Stimulated activated CD4-positive, alpha-beta T cell treated with anti-CD3 and anti-CD28 coated beads, TNF-alpha, amount 100 ng/mL, for 24 hours (primary cell): ENCODE results near the gene FAN1.

ENCODE experiments used
- DNase-seq, 3 experiments: peaks; one replicate each; pipeline ENCODE4 v3.0.0-alpha.2; 2020; ENCODE audit warnings: low read depth in 3 of 3

FAN1 gene

GRCh38 chr15:30956216-30957124, 52.8 kb downstream of the FAN1 start:
- DNase-seq = no peak

- no peak for DNase-seq
These were observed 54.5 kb downstream of the FAN1 start for GRCh38 chr15:30958219-30958618.

DNA sequence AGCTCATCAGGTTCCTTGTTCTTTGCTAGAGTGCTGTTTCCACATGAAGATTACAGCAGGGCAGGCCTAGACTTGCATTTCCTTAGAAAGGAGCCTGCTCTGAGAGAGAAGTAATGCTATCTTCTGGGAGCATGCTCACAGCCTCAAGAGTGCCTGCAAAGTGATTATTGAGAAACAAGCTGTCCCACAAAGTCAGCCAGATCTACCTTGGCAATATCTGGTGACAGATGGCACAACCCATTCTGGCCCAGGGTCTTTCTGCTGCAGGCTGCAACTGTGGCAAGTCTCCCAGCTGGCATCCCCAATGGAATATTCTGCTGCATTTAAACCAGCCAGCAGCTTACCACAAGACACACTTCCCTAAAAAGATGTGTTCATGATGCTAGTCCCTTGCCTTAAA, 58.4 kb downstream of the FAN1 start:
- no peak for DNase-seq

GRCh38 chr15:30962659-30963058, 58.9 kb downstream of the FAN1 start:
- DNase-seq = no peak

GRCh38 chr15:30963681-30964080, 60.0 kb downstream of the FAN1 start:
- DNase-seq = no peak

- no peak for DNase-seq
These were observed 66.0 kb downstream of the FAN1 start for GRCh38 chr15:30969724-30970123.

GRCh38 chr15:30973379-30973778, 69.7 kb downstream of the FAN1 start:
- DNase-seq = no peak

DNA sequence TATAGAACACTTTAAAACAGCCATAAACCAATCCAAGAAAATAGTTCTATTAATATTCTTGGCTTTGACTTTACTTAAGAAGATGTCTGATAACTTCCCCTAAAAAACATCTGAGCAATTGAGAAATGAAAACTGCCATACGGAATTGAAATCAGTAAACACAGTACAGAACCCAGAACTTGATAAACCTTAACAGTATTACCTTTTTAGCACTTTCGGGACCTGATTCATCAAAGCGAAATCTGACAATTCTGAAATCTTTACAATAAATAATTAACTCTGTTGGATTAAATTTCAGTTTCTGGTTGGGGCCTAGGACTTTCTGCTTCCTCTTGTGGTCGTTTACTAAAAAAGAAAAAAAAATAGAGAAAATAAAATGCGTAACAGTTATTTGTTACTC, 70.4 kb downstream of the FAN1 start:
- no peak for DNase-seq

- no peak for DNase-seq
These were observed 74.6 kb downstream of the FAN1 start for GRCh38 chr15:30978328-30978727.

GRCh38 chr15:30979457-30979856, 75.7 kb downstream of the FAN1 start:
- DNase-seq = no peak

DNA sequence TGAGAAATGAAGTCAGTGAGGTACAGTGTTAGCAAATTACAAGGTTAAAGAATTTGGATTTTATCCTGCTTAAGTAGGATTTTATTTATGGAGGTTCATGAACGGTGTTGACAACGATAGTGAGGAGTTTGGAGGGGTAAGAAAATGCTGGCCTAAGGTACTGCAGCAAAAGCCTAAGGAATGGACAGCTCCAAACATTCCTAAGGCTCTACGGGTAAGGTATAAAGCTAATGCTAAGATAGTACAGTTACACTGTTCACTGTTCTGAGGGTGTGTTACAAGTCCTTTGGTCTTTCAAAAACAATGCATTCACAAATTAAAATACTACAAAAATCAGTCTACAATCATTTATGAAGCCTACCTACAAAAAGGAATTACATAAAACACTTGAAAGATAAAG, 80.4 kb downstream of the FAN1 start:
- DNase-seq = no peak

- DNase-seq = no peak
These were observed 80.8 kb downstream of the FAN1 start for GRCh38 chr15:30984542-30984941.

GRCh38 chr15:30985081-30985531, 81.4 kb downstream of the FAN1 start:
- no peak for DNase-seq

DNA sequence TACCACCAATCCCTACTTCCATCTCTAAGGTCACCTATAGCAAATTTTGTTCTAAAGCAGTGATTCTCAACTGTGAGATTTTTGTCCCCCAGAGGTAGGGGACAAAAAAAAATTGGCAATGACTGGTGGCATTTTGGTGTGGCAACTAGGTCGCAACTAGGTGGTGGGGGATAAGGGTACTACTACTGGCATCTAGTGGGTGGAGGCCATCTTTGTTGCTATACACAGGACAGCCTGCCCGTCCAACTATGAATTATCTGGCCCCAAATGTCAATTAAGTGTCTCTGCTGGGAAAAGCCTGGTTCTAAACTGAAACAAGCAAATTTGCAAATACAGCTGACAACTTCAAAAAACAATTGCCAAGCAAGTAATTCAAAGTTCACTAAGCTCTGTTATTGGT, 86.3 kb downstream of the FAN1 start:
- DNase-seq = no peak

- DNase-seq = no peak
These were observed 86.9 kb downstream of the FAN1 start for GRCh38 chr15:30990446-30991254.

DNA sequence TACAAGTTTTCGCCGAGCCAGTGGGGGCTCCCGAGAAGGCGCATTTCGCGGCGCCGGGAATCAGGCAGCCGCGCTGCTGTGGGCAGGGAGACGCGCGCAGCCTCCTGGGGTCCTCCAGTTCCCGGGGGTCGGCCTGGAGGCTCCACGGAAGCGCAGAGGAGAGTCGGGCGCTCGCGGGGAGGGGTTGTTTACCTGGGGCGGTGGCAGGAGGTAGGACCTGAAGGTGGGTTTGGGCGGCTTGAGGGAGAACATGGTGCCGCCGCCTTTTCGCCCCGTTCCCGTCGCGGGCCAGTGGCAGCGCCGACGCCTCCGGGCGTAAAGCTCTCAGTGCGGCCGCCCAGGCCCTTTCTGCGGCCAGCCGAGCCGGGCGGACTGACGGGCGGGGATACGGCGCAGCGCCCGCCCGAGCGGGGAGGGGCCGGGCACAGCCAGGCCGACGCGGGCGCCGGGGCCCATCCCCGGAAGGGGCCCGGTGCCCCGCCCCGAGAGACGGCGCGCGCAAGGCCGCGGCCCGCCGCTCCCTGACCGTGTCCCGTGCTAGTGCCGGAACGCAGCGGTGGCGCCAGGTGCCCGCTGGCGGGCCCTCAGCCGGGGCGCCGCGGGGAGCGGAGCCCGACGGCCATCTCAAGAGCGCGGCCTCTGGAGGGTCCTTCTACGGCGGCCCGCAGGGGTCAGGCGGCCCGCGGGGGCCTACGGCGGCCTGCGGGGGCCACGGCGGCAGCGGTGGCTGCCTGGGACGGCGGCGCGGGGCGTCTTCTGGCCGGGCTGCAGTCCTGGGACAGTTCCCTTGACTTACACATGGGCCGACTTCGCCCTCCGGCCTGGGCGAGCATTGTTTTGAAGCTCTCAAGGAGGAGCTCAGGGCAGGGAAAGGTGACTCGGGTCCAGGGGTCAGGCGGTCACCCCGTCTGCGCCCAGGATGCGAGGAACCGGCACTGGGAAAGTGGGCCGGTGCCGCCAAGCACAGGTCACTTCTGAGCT, 87.8 kb downstream of the FAN1 start, which contains the start of gene MTMR10:
MTMR10 (minus strand) TSS at position 374 of the 981 bp plus-strand sequence; CDS start at position 252, 122 bp downstream.
- peak; percentile 35 to 67 (median 48) for DNase-seq

DNA sequence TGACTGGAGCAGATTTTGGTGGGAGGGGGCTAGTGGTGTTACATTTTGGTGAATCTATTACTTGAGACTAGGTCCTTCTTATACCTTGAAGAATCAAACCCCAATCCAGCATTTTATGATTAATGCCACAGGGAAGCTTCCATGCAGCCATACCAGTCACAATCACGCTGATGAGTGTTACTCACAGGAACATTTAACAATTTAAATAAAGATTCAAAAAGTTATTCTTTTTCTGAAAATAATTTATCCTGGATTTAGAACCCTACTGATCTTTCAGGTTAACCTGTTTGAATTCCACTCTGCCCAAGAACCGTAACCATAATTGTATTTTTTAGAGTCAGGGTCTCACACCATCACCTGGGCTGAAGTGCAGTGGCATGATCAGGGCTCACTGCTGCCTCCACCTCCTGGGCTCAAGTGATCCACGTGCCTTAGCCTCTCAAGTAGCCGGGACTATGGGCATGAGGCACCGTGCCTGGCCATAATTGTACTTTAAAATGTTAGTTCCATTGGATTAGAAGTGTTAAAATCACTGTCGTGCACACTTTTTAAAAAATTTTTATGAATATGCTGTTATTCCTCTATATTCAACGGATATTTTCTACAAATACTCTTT, 88.6 kb downstream of the FAN1 start:
- no peak for DNase-seq
